Body of pancreas (tissue), 4 donors: ENCODE measurements around the gene MC5R. TPM values are rescaled to one million over a fixed set of nuclear protein-coding genes. Genes with fewer than 3 reads are reported as not detected.
"Not testable (repeated sequence)": the region's sequence is repeated elsewhere in the genome, so short reads cannot be mapped to it uniquely, and the experiment has no call there.

Experiments used
- ATAC-seq: fragments of 150-250 bp; one replicate; pipeline ENCODE4 v1.9.1; 2016
- DNase-seq, 4 donors: peaks; one replicate each; pipeline ENCODE4 v3.0.0-alpha.2; 2019
- H3K27ac ChIP-seq, 4 donors: fragments of 200-600 bp; sonication (generic); 1 replicate in 3 of 4; 2 replicates in 1 of 4; pipeline versions ENCODE4 v1.5.1 to v1.6.1; 2016 to 2019; ENCODE audit warnings: mild to moderate bottlenecking in 1 of 4, mixed read lengths in 1 of 4, moderate library complexity in 1 of 4
- H3K27me3 ChIP-seq, 2 donors: fragments of 200-600 bp; sonication (generic); one replicate each; pipeline ENCODE4 v1.6.0; 2016; ENCODE audit warnings: mild to moderate bottlenecking in 1 of 2
- H3K36me3 ChIP-seq, 2 donors: fragments of 200-600 bp; sonication (generic); replicated peaks in 1 of 2; 2 replicates each; pipeline ENCODE4 v1.5.1; 2016; ENCODE audit warnings: low read depth in 2 of 2; ENCODE audit not compliant: insufficient read depth in 1 of 2
- H3K4me1 ChIP-seq: fragments of 200-600 bp; sonication (generic); one replicate; pipeline ENCODE4 v1.6.0; 2016
- H3K4me3 ChIP-seq, 2 donors: fragments of 200-600 bp; sonication (generic); 1 replicate in 1 of 2; 2 replicates in 1 of 2; pipeline ENCODE4 v1.5.1; 2016 to 2019
- H3K9me3 ChIP-seq, 3 donors: fragments of 200-600 bp; sonication (generic); 1 replicate in 2 of 3; 2 replicates in 1 of 3; pipeline ENCODE4 v1.5.1; 2016
- POLR2A ChIP-seq, 3 donors: fragments of 450-650 bp; IDR thresholded peaks; one replicate each; pipeline ENCODE4 v1.6.1; 2016; ENCODE audit warnings: antibody characterized with exemption in 3 of 3, mild to moderate bottlenecking in 2 of 3
- WGBS, 2 donors: methylation state at CpG; one replicate each; pipeline ENCODE4 v1.1.5; 2017; 5-methylcytosine and 5-hydroxymethylcytosine counted together
- intact Hi-C: fragments of 100-400 bp; cut with DNase I; formaldehyde crosslinking; loops from one replicate; pipeline ENCODE4 v1.15.1; 2023
- total RNA-seq, 2 donors: library from RNA; depleted of rRNA; stranded (reverse); fragments of >200 nt; gene quantifications; one replicate each; pipeline ENCODE4 v1.1.0, GENCODE V29; 2016
- TF ChIP-seq, protein P1 (sequence below), 7 experiments: fragments of 450-650 bp in 4 of 7; fragments of 200-600 bp in 3 of 7; sonication (generic) in 3 of 7; IDR thresholded peaks; one replicate each; pipeline ENCODE4 v1.5.1; 2016 to 2019; ENCODE audit warnings: antibody characterized with exemption in 7 of 7

MC5R gene
- total RNA-seq, 2 donors from 2014 or later: not detected

- H3K27me3 ChIP-seq: no peaks in the 10 kb centered on the region
- intact Hi-C loops: no loop called here
- ATAC-seq (no peak), DNase-seq (no peak)
- no peaks in the 10 kb centered on the region for H3K4me1 ChIP-seq
- TF ChIP-seq, protein P1, sequence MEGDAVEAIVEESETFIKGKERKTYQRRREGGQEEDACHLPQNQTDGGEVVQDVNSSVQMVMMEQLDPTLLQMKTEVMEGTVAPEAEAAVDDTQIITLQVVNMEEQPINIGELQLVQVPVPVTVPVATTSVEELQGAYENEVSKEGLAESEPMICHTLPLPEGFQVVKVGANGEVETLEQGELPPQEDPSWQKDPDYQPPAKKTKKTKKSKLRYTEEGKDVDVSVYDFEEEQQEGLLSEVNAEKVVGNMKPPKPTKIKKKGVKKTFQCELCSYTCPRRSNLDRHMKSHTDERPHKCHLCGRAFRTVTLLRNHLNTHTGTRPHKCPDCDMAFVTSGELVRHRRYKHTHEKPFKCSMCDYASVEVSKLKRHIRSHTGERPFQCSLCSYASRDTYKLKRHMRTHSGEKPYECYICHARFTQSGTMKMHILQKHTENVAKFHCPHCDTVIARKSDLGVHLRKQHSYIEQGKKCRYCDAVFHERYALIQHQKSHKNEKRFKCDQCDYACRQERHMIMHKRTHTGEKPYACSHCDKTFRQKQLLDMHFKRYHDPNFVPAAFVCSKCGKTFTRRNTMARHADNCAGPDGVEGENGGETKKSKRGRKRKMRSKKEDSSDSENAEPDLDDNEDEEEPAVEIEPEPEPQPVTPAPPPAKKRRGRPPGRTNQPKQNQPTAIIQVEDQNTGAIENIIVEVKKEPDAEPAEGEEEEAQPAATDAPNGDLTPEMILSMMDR (IDR thresholded peaks at IDR 0.05): no peak
- TF ChIP-seq POLR2A (IDR thresholded peaks at IDR 0.05): no peak
- no peak overlapping the region for H3K4me3 ChIP-seq
- H3K9me3 ChIP-seq: no peaks in the 10 kb centered on the region
- 16 to 27% methylated on average over 8 of the region's 8 CpGs for WGBS, 2 donors
- no peak overlapping the region for H3K27ac ChIP-seq
- no peaks in the 10 kb centered on the region for H3K36me3 ChIP-seq
Observed at GRCh38 chr18:13834496-13835015, 10.6 kb downstream of the MC5R start.

- 56 to 69% methylated on average over 6 of the region's 6 CpGs for WGBS, 2 donors
- Histone ChIP-seq H3K27me3 (no peaks in the 10 kb centered on the region), H3K36me3 (no peaks in the 10 kb centered on the region), H3K4me1 (no peaks in the 10 kb centered on the region), H3K9me3 (no peaks in the 10 kb centered on the region), H3K4me3 (no peak overlapping the region), H3K27ac (no peak overlapping the region)
- ATAC-seq (no peak), DNase-seq (no peak)
- TF ChIP-seq, protein P1 (IDR thresholded peaks at IDR 0.05): no peak
- no peak for TF ChIP-seq POLR2A (IDR thresholded peaks at IDR 0.05)
- intact Hi-C loops: no loop called here
Observed at GRCh38 chr18:13835202-13835601, 11.3 kb downstream of the MC5R start.

DNA sequence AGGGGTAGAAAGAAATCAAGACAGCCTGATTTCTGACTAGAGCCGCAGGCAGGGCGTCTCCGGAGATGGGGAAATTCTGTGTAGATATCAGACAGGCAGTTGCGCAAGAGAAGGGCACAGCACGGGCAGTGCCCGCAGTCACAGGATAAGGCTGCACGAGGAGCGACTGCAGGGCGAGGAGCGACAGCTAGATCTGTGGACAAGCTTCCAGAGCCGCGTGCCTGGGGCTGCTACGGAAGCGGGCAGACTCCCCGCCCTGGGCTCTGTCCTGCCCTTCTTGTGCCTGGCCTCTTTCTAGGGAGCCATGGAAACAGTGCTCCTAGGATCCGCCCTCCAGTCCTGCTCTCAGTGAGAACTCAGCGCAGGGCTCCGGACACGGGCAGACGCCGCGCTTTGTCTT lies 12.6 kb downstream of the MC5R start:
- no peak for DNase-seq
- H3K27ac ChIP-seq: no peak overlapping the region
- intact Hi-C loops: no loop called here
- WGBS, 2 donors: 88 to 92% methylated on average over 22 of the region's 22 CpGs
- no peaks in the 10 kb centered on the region for H3K9me3 ChIP-seq
- no peak for TF ChIP-seq POLR2A (IDR thresholded peaks at IDR 0.05)
- TF ChIP-seq, protein P1 (IDR thresholded peaks at IDR 0.05): no peak
- no peaks in the 10 kb centered on the region for H3K4me1 ChIP-seq
- H3K36me3 ChIP-seq: no peaks in the 10 kb centered on the region
- ATAC-seq: no peak
- no peaks in the 10 kb centered on the region for H3K27me3 ChIP-seq
- H3K4me3 ChIP-seq: no peak overlapping the region

GRCh38 chr18:13849791-13850190 lies 25.8 kb downstream of the MC5R start:
- TF ChIP-seq, protein P1 (IDR thresholded peaks at IDR 0.05): no peak
- TF ChIP-seq POLR2A (IDR thresholded peaks at IDR 0.05): no peak
- intact Hi-C loops: no loop called here
- Histone ChIP-seq H3K4me1 (no peaks in the 10 kb centered on the region), H3K9me3 (peaks cover 0 to 8% (median 0%) of the 10 kb centered on the region in 3 donors), H3K27me3 (no peaks in the 10 kb centered on the region), H3K36me3 (no peaks in the 10 kb centered on the region), H3K4me3 (no peak overlapping the region), H3K27ac (no peak overlapping the region)
- WGBS, 2 donors: 67 to 75% methylated on average over 4 of the region's 4 CpGs
- no peak for DNase-seq
- ATAC-seq: no peak

DNA sequence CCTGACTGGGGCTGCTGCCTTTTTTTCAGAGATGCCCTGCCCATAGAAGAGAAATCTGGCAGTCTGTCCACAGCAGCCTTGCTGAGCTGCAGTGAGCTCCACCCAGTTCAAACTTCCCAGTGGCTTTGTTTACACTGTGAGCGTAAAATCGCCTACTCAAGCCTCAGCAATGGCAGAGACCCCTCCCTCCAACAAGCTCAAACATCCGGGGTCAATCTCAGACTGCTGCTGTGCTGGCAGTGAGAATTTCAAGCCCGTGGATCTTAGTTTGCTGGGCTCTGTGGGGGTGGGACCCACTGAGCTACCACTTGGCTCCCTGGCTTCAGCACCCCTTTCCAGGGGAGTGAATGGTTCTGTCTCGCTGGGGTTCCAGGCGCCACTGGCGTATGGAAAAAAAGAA lies 38.9 kb downstream of the MC5R start:
- 30 to 33% methylated on average over 2 to 7 of the region's 7 CpGs for WGBS, 2 donors
- DNase-seq, H3K27ac ChIP-seq: not testable (repeated sequence)

More for the DNA sequence above, 38.9 kb downstream of the MC5R start:
- intact Hi-C loops, H3K36me3 ChIP-seq, H3K4me1 ChIP-seq, H3K27me3 ChIP-seq, ATAC-seq, H3K4me3 ChIP-seq, H3K9me3 ChIP-seq: not testable (repeated sequence)
